ENCODE results near the gene GALNS. TPM values are rescaled to one million over a fixed set of nuclear protein-coding genes. Genes with fewer than 3 reads are reported as not detected.

The GALNS gene
- total RNA-seq, 1 donor from 2014 or later: 32.8 TPM

DNA sequence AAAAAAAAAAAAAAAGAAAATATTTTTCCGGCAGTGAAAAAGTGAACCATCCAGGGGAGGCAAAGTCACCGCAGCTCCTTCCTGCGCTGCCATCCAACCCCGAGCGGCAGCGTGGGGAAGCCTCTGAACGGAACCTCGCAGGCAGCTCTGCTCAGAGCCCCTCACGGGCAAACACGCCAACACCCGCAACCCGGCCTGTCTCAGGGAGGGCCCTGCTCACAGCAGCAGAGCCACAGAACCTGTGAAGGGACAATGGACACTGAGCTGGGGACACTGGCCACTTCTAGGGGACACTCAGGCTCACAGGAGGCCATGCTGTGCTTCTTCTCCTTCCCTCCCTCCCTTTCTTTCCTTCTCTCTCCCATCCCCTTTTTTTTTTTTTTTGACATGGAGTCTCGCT lies 23.7 kb downstream of the GALNS start:
- H3K36me3 ChIP-seq: peaks cover 17% of the 10 kb centered on the region
- intact Hi-C loops (cut with DNase I): no loop called here
- no peaks in the 10 kb centered on the region for H3K9me3 ChIP-seq
- H3K4me1 ChIP-seq: no peaks in the 10 kb centered on the region
- no peak for DNase-seq
- ATAC-seq: no peak
- no peaks in the 10 kb centered on the region for H3K27me3 ChIP-seq
- no peak overlapping the region for H3K4me3 ChIP-seq
- no peak for TF ChIP-seq CTCF (IDR thresholded peaks at IDR 0.05)
- H3K27ac ChIP-seq: no peak overlapping the region

- Histone ChIP-seq H3K4me1 (no peaks in the 10 kb centered on the region), H3K36me3 (peaks cover 22% of the 10 kb centered on the region), H3K9me3 (no peaks in the 10 kb centered on the region), H3K27ac (no peak overlapping the region), H3K27me3 (no peaks in the 10 kb centered on the region), H3K4me3 (no peak overlapping the region)
- no peak for TF ChIP-seq CTCF (IDR thresholded peaks at IDR 0.05)
- ATAC-seq: no peak
- intact Hi-C loops (cut with DNase I): no loop called here
- no peak for DNase-seq
Observed at GRCh38 chr16:88831838-88832237, 24.9 kb downstream of the GALNS start.

- intact Hi-C loops (cut with DNase I): no loop called here
- DNase-seq: no peak
- no peaks in the 10 kb centered on the region for H3K4me1 ChIP-seq
- no peak overlapping the region for H3K4me3 ChIP-seq
- ATAC-seq: no peak
- H3K36me3 ChIP-seq: peaks cover 22% of the 10 kb centered on the region
- no peak for TF ChIP-seq CTCF (IDR thresholded peaks at IDR 0.05)
- H3K27me3 ChIP-seq: no peaks in the 10 kb centered on the region
- no peak overlapping the region for H3K27ac ChIP-seq
- H3K9me3 ChIP-seq: no peaks in the 10 kb centered on the region
Observed at GRCh38 chr16:88830783-88831182, 26.0 kb downstream of the GALNS start.

DNA sequence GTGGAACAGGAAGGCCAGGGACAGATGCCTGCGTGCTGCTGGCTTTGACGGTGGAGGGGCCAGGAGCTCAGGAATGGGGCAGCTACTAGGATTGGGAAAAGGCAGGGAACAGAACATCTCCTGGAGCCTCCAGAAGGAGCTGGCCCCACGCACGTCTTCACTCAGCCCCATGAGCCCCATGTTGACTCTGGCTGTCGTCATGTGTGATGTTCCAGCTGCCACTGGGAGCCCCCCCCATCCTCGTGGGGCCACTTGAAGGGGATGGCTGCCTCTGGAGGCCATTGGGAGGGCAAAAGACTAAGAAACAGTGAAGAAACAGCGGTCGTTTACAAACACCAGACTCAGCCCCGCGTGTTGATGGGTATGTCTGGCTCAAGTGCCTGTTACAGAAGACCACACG lies 26.5 kb downstream of the GALNS start:
- peaks cover 18% of the 10 kb centered on the region for H3K36me3 ChIP-seq
- TF ChIP-seq CTCF (IDR thresholded peaks at IDR 0.05): no peak
- intact Hi-C loops (cut with DNase I): no loop called here
- no peaks in the 10 kb centered on the region for H3K9me3 ChIP-seq
- no peak overlapping the region for H3K27ac ChIP-seq
- no peak overlapping the region for H3K4me3 ChIP-seq
- no peak for DNase-seq
- peak; percentile 31 for ATAC-seq
- no peaks in the 10 kb centered on the region for H3K27me3 ChIP-seq
- no peaks in the 10 kb centered on the region for H3K4me1 ChIP-seq

DNA sequence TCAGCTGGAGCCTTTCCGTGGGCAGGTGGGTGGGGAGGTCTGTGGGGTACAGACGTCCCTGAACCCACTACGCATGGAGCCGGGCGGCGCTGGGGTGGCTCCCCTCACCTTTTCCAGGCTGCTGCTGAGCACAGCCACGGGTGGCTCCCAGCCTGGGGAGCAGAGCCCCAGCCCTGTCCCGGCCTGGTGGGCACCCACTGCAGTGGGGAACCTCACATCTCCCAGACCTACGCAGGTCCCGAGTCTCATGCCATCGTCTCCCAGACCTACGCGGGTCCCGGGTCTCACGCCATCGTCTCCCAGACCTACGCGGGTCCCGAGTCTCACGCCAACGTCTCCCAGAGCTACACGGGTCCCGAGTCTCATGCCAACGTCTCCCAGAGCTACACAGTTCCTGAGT lies 28.0 kb downstream of the GALNS start:
- DNase-seq: no peak
- intact Hi-C loops (cut with DNase I): no loop called here
- Histone ChIP-seq H3K27me3 (no peaks in the 10 kb centered on the region), H3K27ac (no peak overlapping the region), H3K4me1 (no peaks in the 10 kb centered on the region), H3K4me3 (no peak overlapping the region), H3K9me3 (no peaks in the 10 kb centered on the region), H3K36me3 (peaks cover 11% of the 10 kb centered on the region)
- no peak for TF ChIP-seq CTCF (IDR thresholded peaks at IDR 0.05)
- ATAC-seq: no peak

- Histone ChIP-seq H3K4me3 (no peak overlapping the region), H3K27me3 (no peaks in the 10 kb centered on the region), H3K9me3 (no peaks in the 10 kb centered on the region), H3K27ac (no peak overlapping the region), H3K36me3 (peaks cover 11% of the 10 kb centered on the region), H3K4me1 (no peaks in the 10 kb centered on the region)
- no peak for TF ChIP-seq CTCF (IDR thresholded peaks at IDR 0.05)
- intact Hi-C loops (cut with DNase I): no loop called here
- ATAC-seq (no peak), DNase-seq (no peak)
Observed at GRCh38 chr16:88827727-88828126, 29.0 kb downstream of the GALNS start.

All from upper lobe of right lung (tissue), 1 donor.